Lung (tissue), 12 donors: Measurements from ENCODE around the gene LARP4. TPM values are rescaled to one million over a fixed set of nuclear protein-coding genes. Genes with fewer than 3 reads are reported as not detected.
"Not testable (repeated sequence)": the region's sequence is repeated elsewhere in the genome, so short reads cannot be mapped to it uniquely, and the experiment has no call there.

Experiments
- ATAC-seq: fragments of 200-7000 bp; cut with Tn5 transposase; one replicate; pipeline ENCODE4 v1.9.1; 2020; ENCODE audit warnings: moderate number of reproducible peaks; ENCODE audit not compliant: insufficient read depth, low FRiP score
- DNase-seq, 3 donors: peaks; one replicate each; pipeline ENCODE4 v3.0.0-alpha.2; 2013 to 2017
- H3K27ac ChIP-seq, 2 donors: one replicate each; pipeline ENCODE4 v1.5.1; 2013; ENCODE audit warnings: mild to moderate bottlenecking in 2 of 2, moderate library complexity in 2 of 2, control low read depth in 1 of 2, inconsistent platforms in 1 of 2, low read depth in 1 of 2, low read length in 1 of 2
- H3K27me3 ChIP-seq, 3 donors: one replicate each; pipeline ENCODE4 v1.5.1; 2013; ENCODE audit warnings: low read length in 2 of 3; ENCODE audit not compliant: control insufficient read depth in 3 of 3, insufficient read depth in 3 of 3
- H3K36me3 ChIP-seq, 4 donors: one replicate each; pipeline ENCODE4 v1.5.1; 2013; ENCODE audit warnings: low read length in 4 of 4, mild to moderate bottlenecking in 1 of 4, moderate library complexity in 1 of 4; ENCODE audit not compliant: control insufficient read depth in 4 of 4, insufficient read depth in 4 of 4
- H3K4me1 ChIP-seq, 5 donors: one replicate each; pipeline ENCODE4 v1.5.1; 2013; ENCODE audit warnings: low read length in 5 of 5, mild to moderate bottlenecking in 2 of 5, moderate library complexity in 1 of 5; ENCODE audit not compliant: control insufficient read depth in 5 of 5, insufficient read depth in 5 of 5
- H3K4me3 ChIP-seq: one replicate; pipeline ENCODE4 v1.5.1; 2013; ENCODE audit warnings: mild to moderate bottlenecking, control low read depth, moderate library complexity
- H3K9ac ChIP-seq, 2 donors: one replicate each; pipeline ENCODE4 v1.5.1; 2013; ENCODE audit warnings: low read length in 2 of 2, control low read depth in 1 of 2; ENCODE audit not compliant: insufficient read depth in 1 of 2
- H3K9me3 ChIP-seq, 4 donors: one replicate each; pipeline ENCODE4 v1.5.1; 2013; ENCODE audit warnings: low read length in 3 of 4, mild to moderate bottlenecking in 1 of 4, moderate library complexity in 1 of 4; ENCODE audit not compliant: control insufficient read depth in 4 of 4, insufficient read depth in 3 of 4
- WGBS, 2 donors: extraction: QIAGEN DNeasy Blood & Tissue Kit; methylation state at CpG; one replicate each; pipeline ENCODE4 v1.1.7; 2013; 5-methylcytosine and 5-hydroxymethylcytosine counted together
- polyA plus RNA-seq, 2 donors: library from polyadenylated mRNA; stranded (reverse); fragments of 200-250 nt; gene quantifications; one replicate each; pipeline ENCODE4 v1.2.1, GENCODE V29; 2013
- total RNA-seq, 2 donors: library from RNA; depleted of rRNA in 1 of 2; stranded (reverse); fragments of >200 nt in 1 of 2; gene quantifications; one replicate each; pipeline ENCODE4 v1.2.1, GENCODE V29; 2014 to 2021
- TF ChIP-seq, protein P1 (sequence below): IDR thresholded peaks from 2 replicates; pipeline ENCODE4 v1.5.1; 2012; ENCODE audit warnings: mild to moderate bottlenecking; ENCODE audit errors: control extremely low read depth, extremely low read depth
- donor health status: control.
- donor health status: control.
- donor health status: Bipolar disorder and iron deficiency.
- donor health status: healthy.
- donor health status: DM: yes; HTN: yes; CAD: no.

Gene LARP4
- total and polyA plus RNA-seq, 4 donors: 10.9 to 69.4 (median 32.3) TPM

DNA sequence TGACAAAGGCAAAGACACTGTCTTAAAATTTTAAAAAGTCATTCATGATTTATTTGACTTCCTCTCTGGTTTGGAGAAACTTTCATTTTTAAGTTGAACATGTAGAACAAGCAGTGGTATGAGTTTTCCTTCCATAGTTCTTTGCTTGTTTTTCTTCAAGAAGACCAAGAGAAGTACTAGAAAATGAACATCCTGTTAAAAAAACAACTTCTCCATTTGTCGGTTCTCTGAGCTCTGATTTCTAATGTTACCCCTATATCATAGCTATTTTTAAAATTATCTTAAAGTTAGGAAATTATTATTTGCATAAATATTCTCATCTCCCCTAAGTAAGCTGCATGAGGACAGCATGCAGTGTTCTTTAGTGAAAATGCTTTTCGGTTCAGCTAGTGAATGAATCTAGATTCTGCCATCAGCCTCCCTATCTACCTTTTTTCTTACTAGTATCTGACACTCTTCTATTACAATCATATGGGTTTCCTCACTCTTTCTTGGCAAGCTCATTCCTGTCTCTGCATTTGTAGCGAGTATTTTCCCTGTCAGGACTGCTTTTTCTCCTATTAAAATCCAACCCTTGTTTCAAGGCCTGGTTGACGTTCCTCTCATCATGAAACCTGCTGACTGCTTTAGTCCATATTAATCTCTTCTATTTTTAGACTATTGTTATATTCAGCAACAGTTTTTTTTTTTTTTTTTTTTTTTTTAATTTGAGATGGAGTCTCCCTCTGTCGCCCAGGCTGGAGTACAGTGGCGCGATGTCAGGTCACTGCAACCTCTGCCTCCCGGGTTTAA is 119.9 kb downstream of the LARP4 start:
- peak in 2 of 3 donors; percentile 35 to 53 for DNase-seq
- peaks cover 0 to 21% (median 8%) of the 10 kb centered on the region in 5 donors for H3K4me1 ChIP-seq
- no peaks in the 10 kb centered on the region for H3K27me3 ChIP-seq
- TF ChIP-seq, protein P1, sequence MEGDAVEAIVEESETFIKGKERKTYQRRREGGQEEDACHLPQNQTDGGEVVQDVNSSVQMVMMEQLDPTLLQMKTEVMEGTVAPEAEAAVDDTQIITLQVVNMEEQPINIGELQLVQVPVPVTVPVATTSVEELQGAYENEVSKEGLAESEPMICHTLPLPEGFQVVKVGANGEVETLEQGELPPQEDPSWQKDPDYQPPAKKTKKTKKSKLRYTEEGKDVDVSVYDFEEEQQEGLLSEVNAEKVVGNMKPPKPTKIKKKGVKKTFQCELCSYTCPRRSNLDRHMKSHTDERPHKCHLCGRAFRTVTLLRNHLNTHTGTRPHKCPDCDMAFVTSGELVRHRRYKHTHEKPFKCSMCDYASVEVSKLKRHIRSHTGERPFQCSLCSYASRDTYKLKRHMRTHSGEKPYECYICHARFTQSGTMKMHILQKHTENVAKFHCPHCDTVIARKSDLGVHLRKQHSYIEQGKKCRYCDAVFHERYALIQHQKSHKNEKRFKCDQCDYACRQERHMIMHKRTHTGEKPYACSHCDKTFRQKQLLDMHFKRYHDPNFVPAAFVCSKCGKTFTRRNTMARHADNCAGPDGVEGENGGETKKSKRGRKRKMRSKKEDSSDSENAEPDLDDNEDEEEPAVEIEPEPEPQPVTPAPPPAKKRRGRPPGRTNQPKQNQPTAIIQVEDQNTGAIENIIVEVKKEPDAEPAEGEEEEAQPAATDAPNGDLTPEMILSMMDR: no peak
- H3K27ac ChIP-seq: peak overlapping the region in 1 of 2 donors; percentile 35
- H3K36me3 ChIP-seq: peaks cover 0 to 9% (median 0%) of the 10 kb centered on the region in 4 donors
- ATAC-seq: no peak
- H3K9ac ChIP-seq: no peak overlapping the region
- H3K9me3 ChIP-seq: no peaks in the 10 kb centered on the region
- no peak overlapping the region for H3K4me3 ChIP-seq
- 66% methylated on average over 8 of the region's 8 CpGs for WGBS, 2 donors

DNA sequence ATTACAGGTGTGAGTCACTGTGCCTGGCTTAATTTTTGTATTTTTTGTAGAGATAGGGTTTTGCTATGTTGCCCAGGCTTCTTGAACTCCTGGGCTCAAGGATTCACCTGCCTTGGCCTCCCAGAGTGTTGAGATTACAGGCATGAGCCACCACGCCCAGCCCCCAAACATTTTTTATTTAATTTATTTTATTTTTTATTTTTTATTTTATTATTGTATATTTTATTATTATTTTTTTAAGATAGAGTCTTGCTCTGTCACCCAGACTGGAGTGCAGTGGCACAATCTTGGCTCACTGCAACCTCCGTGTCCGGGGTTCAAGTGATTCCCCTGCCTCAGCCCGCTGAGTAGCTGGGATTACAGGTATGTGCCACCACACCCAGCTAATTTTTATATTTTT is 121.1 kb downstream of the LARP4 start:
- DNase-seq, ATAC-seq, H3K27me3 ChIP-seq, H3K9me3 ChIP-seq, H3K36me3 ChIP-seq, H3K9ac ChIP-seq, H3K27ac ChIP-seq, H3K4me3 ChIP-seq: not testable (repeated sequence)
- WGBS, 2 donors: 98% methylated on average over 4 of the region's 4 CpGs
- peaks cover 0 to 25% (median 10%) of the 10 kb centered on the region in 5 donors for H3K4me1 ChIP-seq

DNA sequence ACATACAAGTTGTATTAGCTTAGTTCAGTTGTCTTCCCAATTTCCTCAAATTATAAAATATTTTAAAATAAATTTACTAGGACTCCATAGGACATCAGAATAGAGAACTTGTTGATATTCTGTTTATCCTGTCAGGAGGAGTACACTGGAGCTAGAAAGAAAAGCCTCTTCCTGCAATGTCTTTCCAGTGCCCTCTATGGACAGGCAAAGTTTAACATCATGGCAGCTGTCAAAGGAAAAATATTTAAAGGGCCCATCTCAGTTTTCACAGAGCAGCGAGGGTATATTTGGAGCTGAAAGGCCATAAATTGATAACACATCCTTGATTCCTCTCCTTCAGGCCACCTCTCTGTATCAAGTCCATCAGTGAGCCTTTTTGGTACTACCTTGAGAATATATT is 123.1 kb downstream of the LARP4 start:
- TF ChIP-seq, protein P1: no peak
- H3K27ac ChIP-seq: no peak overlapping the region
- H3K4me3 ChIP-seq: no peak overlapping the region
- H3K9me3 ChIP-seq: no peaks in the 10 kb centered on the region
- 93 to 100% methylated on average over 1 of the region's 1 CpG for WGBS, 2 donors
- peaks cover 0 to 16% (median 3%) of the 10 kb centered on the region in 5 donors for H3K4me1 ChIP-seq
- no peak overlapping the region for H3K9ac ChIP-seq
- H3K36me3 ChIP-seq: peaks cover 0 to 7% (median 2%) of the 10 kb centered on the region in 4 donors
- ATAC-seq: no peak
- no peak for DNase-seq
- no peaks in the 10 kb centered on the region for H3K27me3 ChIP-seq

DNA sequence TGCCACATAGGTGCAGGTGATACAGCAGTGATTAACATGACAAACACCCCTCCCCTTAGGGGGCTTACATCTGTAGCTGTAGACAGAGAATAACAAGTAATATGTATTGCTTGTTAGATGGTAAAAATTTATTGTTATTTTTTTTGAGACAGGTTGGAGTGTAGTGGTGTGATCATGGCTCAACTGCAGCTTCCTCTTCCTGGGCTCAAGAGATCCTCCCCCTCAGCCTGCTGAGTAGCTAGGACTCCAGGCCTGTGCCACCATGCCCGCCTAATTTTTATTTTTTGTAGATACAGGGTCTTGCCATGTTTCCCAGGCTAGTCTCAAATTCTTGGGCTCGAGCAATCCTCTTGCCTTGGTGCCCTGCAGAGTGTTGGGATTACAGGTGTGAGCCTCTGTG is 123.9 kb downstream of the LARP4 start:
- Histone ChIP-seq H3K36me3 (peaks cover 0 to 7% (median 2%) of the 10 kb centered on the region in 4 donors), H3K27me3 (no peaks in the 10 kb centered on the region), H3K4me1 (peaks cover 0 to 15% (median 3%) of the 10 kb centered on the region in 5 donors), H3K27ac (peak overlapping the region in 1 of 2 donors; percentile 31), H3K9me3 (no peaks in the 10 kb centered on the region), H3K4me3 (no peak overlapping the region), H3K9ac (no peak overlapping the region)
- TF ChIP-seq, protein P1: no peak
- 88 to 95% methylated on average over 2 of the region's 2 CpGs for WGBS, 2 donors
- DNase-seq: no peak
- no peak for ATAC-seq
